ENCODE results near the gene GAN.
"Not testable (repeated sequence)": the region's sequence is repeated elsewhere in the genome, so short reads cannot be mapped to it uniquely, and the experiment has no call there.

The GAN gene

GRCh38 chr16:81399909-81400308 lies 85.1 kb downstream of the GAN start:
- no peak for DNase-seq (ENCODE audit: low spot score)

GRCh38 chr16:81401035-81401950 lies 86.5 kb downstream of the GAN start:
- DNase-seq (ENCODE audit: low spot score) = no peak

GRCh38 chr16:81403208-81403600 lies 88.4 kb downstream of the GAN start:
- no peak for DNase-seq (ENCODE audit: low spot score)

GRCh38 chr16:81403601-81404391 lies 89.0 kb downstream of the GAN start:
- DNase-seq (ENCODE audit: low spot score) = peak; percentile 85

GRCh38 chr16:81405002-81405401 lies 90.2 kb downstream of the GAN start:
- not testable (repeated sequence) for DNase-seq (ENCODE audit: low spot score)

- no peak for DNase-seq (ENCODE audit: low spot score)
These were observed 90.9 kb downstream of the GAN start for GRCh38 chr16:81405702-81406113.

GRCh38 chr16:81408409-81408950 lies 93.7 kb downstream of the GAN start:
- no peak for DNase-seq (ENCODE audit: low spot score)

GRCh38 chr16:81409016-81409556 lies 94.3 kb downstream of the GAN start:
- DNase-seq (ENCODE audit: low spot score) = no peak

GRCh38 chr16:81410643-81411293 lies 96.0 kb downstream of the GAN start:
- no peak for DNase-seq (ENCODE audit: low spot score)

- DNase-seq (ENCODE audit: low spot score) = no peak
These were observed 98.7 kb downstream of the GAN start for GRCh38 chr16:81413245-81413990.

GRCh38 chr16:81415751-81416150 lies 101.0 kb downstream of the GAN start:
- DNase-seq (ENCODE audit: low spot score) = peak; percentile 51

GRCh38 chr16:81416749-81417148 lies 102.0 kb downstream of the GAN start:
- DNase-seq (ENCODE audit: low spot score) = no peak

GRCh38 chr16:81417210-81417609 lies 102.4 kb downstream of the GAN start:
- no peak for DNase-seq (ENCODE audit: low spot score)

GRCh38 chr16:81419806-81420205 lies 105.0 kb downstream of the GAN start:
- no peak for DNase-seq (ENCODE audit: low spot score)

GRCh38 chr16:81421126-81421525 lies 106.4 kb downstream of the GAN start:
- no peak for DNase-seq (ENCODE audit: low spot score)

- DNase-seq (ENCODE audit: low spot score) = no peak
These were observed 106.8 kb downstream of the GAN start for GRCh38 chr16:81421536-81421935.

GRCh38 chr16:81422153-81422552 lies 107.4 kb downstream of the GAN start:
- not testable (repeated sequence) for DNase-seq (ENCODE audit: low spot score)

GRCh38 chr16:81424771-81425170 lies 110.0 kb downstream of the GAN start:
- no peak for DNase-seq (ENCODE audit: low spot score)

GRCh38 chr16:81427219-81427618 lies 112.5 kb downstream of the GAN start:
- no peak for DNase-seq (ENCODE audit: low spot score)

GRCh38 chr16:81429045-81429521 lies 114.3 kb downstream of the GAN start:
- peak; percentile 30 for DNase-seq (ENCODE audit: low spot score)
